ENCODE measurements around the gene POLE2.
A peak's percentile ranks its signal among the peaks of the same experiment; 100 is the strongest.
"Not testable (repeated sequence)": the region's sequence is repeated elsewhere in the genome, so short reads cannot be mapped to it uniquely, and the experiment has no call there.

POLE2 gene

DNA sequence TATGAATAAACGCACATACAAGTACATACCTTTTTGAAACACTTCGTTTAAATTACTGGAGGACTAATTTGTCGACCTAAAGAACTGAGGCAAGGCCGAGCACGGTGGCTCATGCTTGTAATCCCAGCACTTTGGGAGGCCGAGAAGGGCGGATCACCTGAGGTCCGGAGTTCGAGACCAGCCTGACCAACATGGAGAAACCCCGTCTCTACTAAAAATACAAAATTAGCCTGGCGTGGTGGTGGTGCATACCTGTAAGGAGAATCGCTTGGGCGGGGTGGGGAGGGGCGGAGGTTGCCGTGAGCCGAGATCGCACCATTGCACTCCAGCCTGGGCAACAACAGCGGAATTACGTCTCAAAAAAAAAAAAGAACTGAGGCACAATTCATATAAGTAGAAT, 68.7 kb downstream of the POLE2 start:
- H3K27me3 Mint-ChIP-seq (ENCODE audit: low read depth); DNase-seq (ENCODE audit: low spot score); H3K9me3 Mint-ChIP-seq: not testable (repeated sequence)
- Mint-ChIP-seq H3K4me1 (ENCODE audit: low read depth) (peaks cover 41% of the 10 kb centered on the region), H3K4me3 (peak overlapping the region; percentile 98), H3K27ac (peak overlapping the region; percentile 98), H3K36me3 (ENCODE audit: low read depth) (peaks cover 69% of the 10 kb centered on the region)

DNA sequence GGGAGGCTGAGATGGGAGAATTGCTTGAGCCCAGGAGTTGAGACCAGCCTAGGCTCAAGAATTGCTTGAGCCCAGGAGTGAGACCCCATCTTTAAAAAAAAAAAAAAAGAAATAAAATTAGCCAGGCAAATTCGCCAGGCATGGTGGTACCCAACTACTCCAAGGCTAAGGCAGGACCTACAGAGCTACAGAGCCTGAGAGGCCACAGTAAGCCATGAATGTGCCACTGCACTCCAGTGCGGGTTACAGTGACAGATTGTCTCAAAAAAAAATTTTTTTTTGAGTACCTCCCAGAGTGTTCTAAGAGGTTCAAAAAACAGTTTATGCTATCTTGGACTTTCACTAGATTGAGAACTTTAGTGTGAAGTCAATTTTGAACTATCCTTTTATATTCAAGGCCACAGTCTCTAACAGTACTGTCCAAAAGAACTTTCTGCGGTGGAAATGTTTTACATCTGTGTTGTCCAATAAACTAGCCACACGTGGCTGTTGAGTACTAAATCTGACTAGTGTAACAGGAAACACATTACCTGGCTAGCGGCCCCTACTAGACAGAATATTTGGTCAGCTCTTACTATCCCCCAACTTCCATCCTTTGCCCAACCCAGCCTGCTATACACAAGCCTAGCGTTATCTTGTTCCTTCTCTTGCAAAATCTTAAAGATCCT, 70.0 kb downstream of the POLE2 start:
- peaks cover 32% of the 10 kb centered on the region for H3K4me1 Mint-ChIP-seq (ENCODE audit: low read depth)
- peak overlapping the region; percentile 47 for H3K27ac Mint-ChIP-seq
- H3K9me3 Mint-ChIP-seq = no peaks in the 10 kb centered on the region
- peak overlapping the region; percentile 98 for H3K4me3 Mint-ChIP-seq
- H3K36me3 Mint-ChIP-seq (ENCODE audit: low read depth) = peaks cover 64% of the 10 kb centered on the region
- H3K27me3 Mint-ChIP-seq (ENCODE audit: low read depth) = no peaks in the 10 kb centered on the region
- DNase-seq (ENCODE audit: low spot score) = no peak

DNA sequence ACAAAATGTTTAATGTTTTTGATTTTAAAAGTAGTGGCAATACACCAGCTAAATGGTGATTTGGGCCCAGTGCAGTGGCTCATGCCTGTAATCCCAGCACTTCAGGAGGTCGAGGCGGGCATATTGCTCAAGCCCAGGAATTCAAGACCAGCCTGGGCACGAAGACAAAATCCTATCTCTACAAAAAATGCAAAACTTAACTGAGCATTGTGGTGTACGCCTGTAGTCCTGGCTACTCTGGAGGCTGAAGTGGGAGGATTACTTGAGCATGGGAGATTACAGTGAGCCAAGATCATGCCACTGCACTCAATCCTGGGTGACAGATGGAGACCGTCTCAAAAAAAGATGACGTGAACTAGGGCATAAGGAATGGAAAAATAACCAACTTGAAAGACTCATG, 72.2 kb downstream of the POLE2 start:
- H3K9me3 Mint-ChIP-seq = no peaks in the 10 kb centered on the region
- DNase-seq (ENCODE audit: low spot score) = no peak
- no peaks in the 10 kb centered on the region for H3K27me3 Mint-ChIP-seq (ENCODE audit: low read depth)
- peaks cover 26% of the 10 kb centered on the region for H3K4me1 Mint-ChIP-seq (ENCODE audit: low read depth)
- H3K4me3 Mint-ChIP-seq = no peak overlapping the region
- peaks cover 57% of the 10 kb centered on the region for H3K36me3 Mint-ChIP-seq (ENCODE audit: low read depth)
- H3K27ac Mint-ChIP-seq = no peak overlapping the region

DNA sequence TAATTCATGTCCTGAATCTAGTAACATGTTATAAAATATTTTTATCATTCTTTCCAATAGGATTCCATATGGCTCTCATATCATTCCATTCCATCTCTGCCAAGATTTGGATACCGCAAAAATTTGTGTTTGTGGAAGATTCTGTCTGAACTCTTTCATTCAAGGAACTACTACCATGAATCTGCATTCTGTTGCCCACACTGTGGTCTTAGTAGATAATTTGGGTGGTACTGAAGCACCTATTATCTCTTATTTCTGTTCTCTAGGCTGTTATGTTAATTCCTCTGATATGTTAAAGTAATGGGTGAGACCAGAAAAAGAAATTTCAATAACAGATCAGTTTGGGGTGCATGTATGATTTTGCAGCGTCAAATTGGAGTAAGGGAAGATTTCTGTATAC, 73.8 kb downstream of the POLE2 start:
- H3K36me3 Mint-ChIP-seq (ENCODE audit: low read depth) = peaks cover 48% of the 10 kb centered on the region
- no peak overlapping the region for H3K27ac Mint-ChIP-seq
- H3K27me3 Mint-ChIP-seq (ENCODE audit: low read depth) = no peaks in the 10 kb centered on the region
- no peak overlapping the region for H3K4me3 Mint-ChIP-seq
- H3K9me3 Mint-ChIP-seq = no peaks in the 10 kb centered on the region
- peaks cover 26% of the 10 kb centered on the region for H3K4me1 Mint-ChIP-seq (ENCODE audit: low read depth)
- DNase-seq (ENCODE audit: low spot score) = no peak

DNA sequence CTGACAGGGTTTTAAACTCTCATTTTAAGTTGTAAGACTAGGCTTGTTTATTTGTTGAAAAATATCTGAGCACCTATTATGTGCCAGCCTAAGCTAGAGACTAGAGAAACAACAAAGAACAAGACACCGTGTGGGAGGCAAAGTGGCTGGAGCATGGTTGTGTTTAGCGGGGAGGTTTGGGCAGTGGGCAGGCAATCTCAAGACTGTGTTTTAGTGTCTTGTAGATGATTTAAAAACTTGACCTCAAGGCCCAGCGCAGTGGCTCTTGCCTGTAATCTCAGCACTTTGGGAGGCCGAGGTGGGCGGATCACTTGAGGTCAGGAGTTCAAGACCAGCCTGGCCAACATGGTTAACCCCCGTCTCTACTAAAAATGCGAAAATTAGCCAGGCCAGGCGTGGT, 75.3 kb downstream of the POLE2 start:
- no peak for DNase-seq (ENCODE audit: low spot score)
- no peak overlapping the region for H3K27ac Mint-ChIP-seq
- peaks cover 15% of the 10 kb centered on the region for H3K4me1 Mint-ChIP-seq (ENCODE audit: low read depth)
- H3K27me3 Mint-ChIP-seq (ENCODE audit: low read depth) = no peaks in the 10 kb centered on the region
- H3K36me3 Mint-ChIP-seq (ENCODE audit: low read depth) = peaks cover 44% of the 10 kb centered on the region
- H3K4me3 Mint-ChIP-seq = no peak overlapping the region
- no peaks in the 10 kb centered on the region for H3K9me3 Mint-ChIP-seq

DNA sequence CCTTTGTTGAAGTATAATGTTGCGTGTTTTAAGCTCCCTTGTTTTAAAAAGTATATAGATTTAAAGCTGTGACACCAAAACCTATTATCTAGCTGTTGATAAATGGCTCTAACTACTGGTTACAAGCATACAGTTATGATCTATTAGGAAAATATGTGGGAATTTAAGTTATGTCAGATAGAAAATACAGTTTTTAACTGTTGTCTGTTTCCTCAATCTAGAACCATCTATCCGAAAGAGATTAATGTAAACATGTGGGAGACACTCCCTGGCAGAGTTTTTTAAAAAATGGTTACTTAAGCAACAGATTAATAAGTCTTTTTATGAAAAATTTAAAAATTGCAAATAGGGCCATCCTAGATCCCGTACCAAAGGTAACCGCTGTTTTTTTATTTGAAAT, 75.8 kb downstream of the POLE2 start:
- Mint-ChIP-seq H3K4me1 (ENCODE audit: low read depth) (peaks cover 12% of the 10 kb centered on the region), H3K36me3 (ENCODE audit: low read depth) (peaks cover 42% of the 10 kb centered on the region), H3K4me3 (no peak overlapping the region), H3K27me3 (ENCODE audit: low read depth) (no peaks in the 10 kb centered on the region), H3K9me3 (no peaks in the 10 kb centered on the region), H3K27ac (no peak overlapping the region)
- no peak for DNase-seq (ENCODE audit: low spot score)

DNA sequence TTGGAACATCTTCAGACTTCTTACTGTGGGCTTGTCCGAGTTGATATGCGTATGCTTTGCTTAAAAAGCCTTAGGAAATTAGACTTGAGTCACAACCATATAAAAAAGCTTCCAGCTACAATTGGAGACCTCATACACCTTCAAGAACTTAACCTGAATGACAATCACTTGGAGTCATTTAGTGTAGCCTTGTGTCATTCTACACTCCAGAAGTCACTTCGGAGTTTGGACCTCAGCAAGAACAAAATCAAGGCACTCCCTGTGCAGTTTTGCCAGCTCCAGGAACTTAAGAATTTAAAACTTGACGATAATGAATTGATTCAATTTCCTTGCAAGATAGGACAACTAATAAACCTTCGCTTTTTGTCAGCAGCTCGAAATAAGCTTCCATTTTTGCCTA, 80.4 kb downstream of the POLE2 start:
- Mint-ChIP-seq H3K4me3 (no peak overlapping the region), H3K27ac (no peak overlapping the region), H3K4me1 (ENCODE audit: low read depth) (peaks cover 9% of the 10 kb centered on the region), H3K9me3 (no peaks in the 10 kb centered on the region), H3K36me3 (ENCODE audit: low read depth) (peaks cover 42% of the 10 kb centered on the region), H3K27me3 (ENCODE audit: low read depth) (no peaks in the 10 kb centered on the region)
- no peak for DNase-seq (ENCODE audit: low spot score)

DNA sequence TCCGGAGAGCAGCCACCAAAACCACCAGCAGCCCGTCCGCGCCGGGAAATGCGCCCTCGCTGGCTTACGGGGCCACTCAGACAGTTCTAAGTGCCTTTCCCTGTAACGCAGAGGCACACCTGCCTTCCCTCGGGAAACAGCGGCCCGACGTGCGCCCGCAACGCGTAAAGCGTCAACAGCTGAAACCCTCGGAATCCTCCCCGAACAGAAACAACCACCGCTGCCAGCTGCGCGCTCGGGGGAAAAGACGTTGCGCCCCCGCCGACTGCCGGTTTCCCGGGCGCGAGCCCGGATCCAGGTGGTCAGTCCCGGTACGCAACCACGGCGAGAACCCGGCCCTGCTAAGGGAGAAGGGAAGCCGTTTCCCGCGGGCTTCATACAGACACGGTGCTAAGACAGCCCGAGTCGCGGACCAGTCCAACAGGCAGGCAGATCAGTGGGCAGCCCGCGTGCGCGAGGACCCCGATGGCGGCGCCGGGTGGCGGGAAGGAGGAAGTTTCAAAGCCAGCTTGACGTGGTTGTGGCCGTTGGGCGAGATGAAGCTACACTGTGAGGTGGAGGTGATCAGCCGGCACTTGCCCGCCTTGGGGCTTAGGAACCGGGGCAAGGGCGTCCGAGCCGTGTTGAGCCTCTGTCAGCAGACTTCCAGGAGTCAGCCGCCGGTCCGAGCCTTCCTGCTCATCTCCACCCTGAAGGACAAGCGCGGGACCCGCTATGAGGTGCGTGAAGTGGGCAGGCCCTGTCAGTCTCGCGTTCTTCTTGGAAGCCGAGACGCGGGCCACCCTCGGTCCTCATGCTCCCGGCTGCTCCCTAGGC, 89.3 kb downstream of the POLE2 start, which contains the start of gene LRR1:
TSS of gene LRR1 (plus strand) at position 456 of the 816 bp plus-strand sequence. CDS start at position 537, 81 bp downstream.
- Mint-ChIP-seq H3K4me3 (peak within 1 kb of the TSS; percentile 91), H3K27ac (peak within 1 kb of the TSS; percentile 95), H3K36me3 (ENCODE audit: low read depth) (peaks cover 21% of the 10 kb centered on the region), H3K9me3 (no peaks in the 10 kb centered on the region), H3K27me3 (ENCODE audit: low read depth) (no peaks in the 10 kb centered on the region), H3K4me1 (ENCODE audit: low read depth) (peaks cover 36% of the 10 kb centered on the region)
- DNase-seq (ENCODE audit: low spot score) = peak; percentile 85

DNA sequence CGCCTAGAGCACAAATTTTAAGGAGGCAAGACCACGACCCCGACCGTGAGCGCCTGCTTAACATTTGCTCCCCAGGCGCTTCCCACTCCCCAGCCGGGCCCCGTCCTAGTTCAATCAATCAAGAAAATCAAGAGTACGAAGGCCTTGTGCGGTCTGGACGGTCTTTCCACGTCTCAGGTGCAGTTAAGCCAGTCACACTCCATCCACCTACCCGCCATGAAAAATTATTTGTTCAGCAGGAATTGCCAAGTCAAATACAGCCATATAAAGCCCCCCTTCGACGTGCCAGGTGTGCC, 89.9 kb downstream of the POLE2 start:
- DNase-seq (ENCODE audit: low spot score) = no peak
- H3K4me3 Mint-ChIP-seq = peak overlapping the region; percentile 91
- H3K27ac Mint-ChIP-seq = peak overlapping the region; percentile 95
- no peaks in the 10 kb centered on the region for H3K27me3 Mint-ChIP-seq (ENCODE audit: low read depth)
- H3K9me3 Mint-ChIP-seq = no peaks in the 10 kb centered on the region
- peaks cover 18% of the 10 kb centered on the region for H3K36me3 Mint-ChIP-seq (ENCODE audit: low read depth)
- H3K4me1 Mint-ChIP-seq (ENCODE audit: low read depth) = peaks cover 36% of the 10 kb centered on the region

DNA sequence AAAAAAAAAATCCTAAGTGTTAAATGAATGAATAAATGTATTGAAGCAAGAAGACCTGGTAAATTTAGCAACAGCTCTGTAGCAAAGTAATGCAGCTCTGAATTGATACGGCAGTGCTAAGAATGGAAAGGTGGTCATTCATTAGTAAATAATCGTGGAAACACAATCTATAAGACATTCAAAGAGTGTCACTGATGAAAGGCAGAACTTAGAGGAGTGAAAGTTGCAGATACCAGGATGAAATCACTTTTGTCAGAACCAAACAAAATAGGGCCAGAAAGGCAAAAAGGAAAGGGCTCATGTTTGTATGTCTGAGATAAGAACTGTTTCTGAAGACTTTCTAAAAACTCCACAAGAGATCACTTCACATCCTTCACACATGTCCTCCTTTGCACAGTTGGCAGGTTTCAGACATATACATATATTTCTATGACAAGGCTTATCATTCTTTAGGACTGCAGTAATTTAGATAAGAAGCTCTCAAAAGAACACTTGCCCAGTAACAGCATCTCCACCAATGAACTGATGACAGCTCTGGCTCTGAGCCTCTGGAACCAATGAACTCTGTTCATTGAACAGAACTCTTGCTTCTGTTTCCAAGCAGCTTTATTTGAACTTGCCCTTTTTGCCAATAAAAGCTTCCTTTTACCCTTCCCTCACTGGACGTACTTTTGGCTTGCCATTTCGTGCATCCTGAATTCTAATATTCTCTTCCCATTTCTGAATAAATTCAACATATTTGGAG, 93.5 kb downstream of the POLE2 start:
- Mint-ChIP-seq H3K4me3 (no peak overlapping the region), H3K4me1 (ENCODE audit: low read depth) (peaks cover 22% of the 10 kb centered on the region), H3K9me3 (no peaks in the 10 kb centered on the region), H3K27ac (no peak overlapping the region), H3K27me3 (ENCODE audit: low read depth) (no peaks in the 10 kb centered on the region), H3K36me3 (ENCODE audit: low read depth) (peaks cover 3% of the 10 kb centered on the region)
- DNase-seq (ENCODE audit: low spot score) = no peak

All from T-helper 2 cell treated with Interferon-gamma antibody and Interleukin-4, amounts not matched to agents 5 μg/mL and 100 μg/mL, for 36 hours (primary cell).